GM12878 (cell line): ENCODE measurements around the gene SLC4A5. TPM values are rescaled to one million over a fixed set of nuclear protein-coding genes. Genes with fewer than 3 reads are reported as not detected.
A peak's percentile ranks its signal among the peaks of the same experiment; 100 is the strongest.

Experiments used
- ATF2 ChIP-seq: IDR thresholded peaks from 2 replicates; pipeline ENCODE4 v1.6.1; 2012; ENCODE audit warnings: low read length, inconsistent platforms
- BACH1 ChIP-seq: fragments of 450-650 bp; IDR thresholded peaks from 2 replicates; pipeline ENCODE4 v1.6.1; 2017; ENCODE audit warnings: mild to moderate bottlenecking, borderline replicate concordance
- BCL11A ChIP-seq: IDR thresholded peaks from 2 replicates; pipeline ENCODE4 v1.6.1; 2011; ENCODE audit warnings: low read depth, low read length
- BHLHE40 ChIP-seq, 2 experiments: fragments of 450-650 bp in 1 of 2; IDR thresholded peaks; 2 replicates each; pipeline ENCODE4 v1.6.1; 2011 to 2017; ENCODE audit warnings: low read depth in 2 of 2, borderline replicate concordance in 1 of 2, improper control_type of control experiment in 1 of 2, low read length in 1 of 2, mild to moderate bottlenecking in 1 of 2
- BRCA1 ChIP-seq: IDR thresholded peaks from 2 replicates; pipeline ENCODE4 v1.6.1; 2011; ENCODE audit warnings: low read depth, low read length, improper control_type of control experiment
- IRF4 ChIP-seq: IDR thresholded peaks from 2 replicates; pipeline ENCODE4 v1.6.1; 2011; ENCODE audit warnings: low read depth, low read length
- MYC ChIP-seq: IDR thresholded peaks from 2 replicates; pipeline ENCODE4 v1.6.1; 2011; ENCODE audit warnings: mild to moderate bottlenecking, low read length, moderate library complexity, inconsistent platforms; ENCODE audit not compliant: insufficient read depth, insufficient replicate concordance, insufficient read length, severe bottlenecking
- NR2C1 ChIP-seq: fragments of 450-650 bp; IDR thresholded peaks from 2 replicates; pipeline ENCODE4 v1.6.1; 2017; ENCODE audit warnings: antibody characterized with exemption, mild to moderate bottlenecking, moderate library complexity
- NR2F1 ChIP-seq: fragments of 450-650 bp; conservative IDR thresholded peaks from 2 replicates; pipeline ENCODE4 v1.6.1; 2017; ENCODE audit warnings: mild to moderate bottlenecking
- PAX5 ChIP-seq: IDR thresholded peaks from 2 replicates; pipeline ENCODE4 v1.6.1; 2011; ENCODE audit warnings: low read depth, low read length, borderline replicate concordance
- PAX8 ChIP-seq: fragments of 450-650 bp; IDR thresholded peaks from 2 replicates; pipeline ENCODE4 v1.6.1; 2017; ENCODE audit warnings: mild to moderate bottlenecking, moderate library complexity
- PRDM15 ChIP-seq: fragments of 450-650 bp; formaldehyde crosslinking; IDR thresholded peaks from 2 replicates; pipeline ENCODE4 v1.4.0; 2020; ENCODE audit warnings: mild to moderate bottlenecking, moderate library complexity
- STAT3 ChIP-seq: IDR thresholded peaks from 2 replicates; pipeline ENCODE4 v1.6.1; 2011; ENCODE audit warnings: low read depth, low read length, improper control_type of control experiment
- SUPT20H ChIP-seq: IDR thresholded peaks from 2 replicates; pipeline ENCODE4 v1.6.1; 2011; ENCODE audit warnings: low read depth, mild to moderate bottlenecking, low read length, moderate library complexity, borderline replicate concordance; ENCODE audit not compliant: control insufficient read depth
- TBL1XR1 ChIP-seq: IDR thresholded peaks from 2 replicates; pipeline ENCODE4 v1.6.1; 2012; ENCODE audit warnings: low read depth, low read length, improper control_type of control experiment
- WRNIP1 ChIP-seq: IDR thresholded peaks from 2 replicates; pipeline ENCODE4 v1.6.1; 2011; ENCODE audit warnings: low read depth, low read length, improper control_type of control experiment, borderline replicate concordance
- ZNF207 ChIP-seq: fragments of 450-650 bp; IDR thresholded peaks from 2 replicates; pipeline ENCODE4 v1.6.1; 2014; ENCODE audit warnings: antibody characterized with exemption, mild to moderate bottlenecking, borderline replicate concordance
- polyA plus RNA-seq, 11 experiments: library from polyadenylated mRNA; depleted of rRNA in 4 of 11; unstranded in 6 of 11; stranded (reverse) in 5 of 11; fragments of >200 nt; fragmentation: Nextera tagmentation in 4 of 11; fragmentation: Illumina TruSeq in 1 of 11; extraction: Ambion mirVana in 4 of 11; extraction: Trizol in 1 of 11; gene quantifications; 1 replicate in 1 of 11; 2 replicates in 10 of 11; pipeline versions ENCODE4 v1.2.1 to v1.2.3, GENCODE V29; 2011 to 2016; ENCODE audit warnings: inconsistent platforms in 2 of 11, missing spikeins in 2 of 11, low read depth in 1 of 11
- total RNA-seq, 4 experiments: library from RNA; depleted of rRNA in 3 of 4; stranded (reverse); fragments of >200 nt in 3 of 4; fragmentation: Illumina TruSeq in 1 of 4; extraction: Trizol in 1 of 4; gene quantifications; 2 replicates each; pipeline versions ENCODE4 v1.2.1 to v1.2.3, GENCODE V29; 2013 to 2021
- TF ChIP-seq, protein P1 (sequence below): fragments of 450-650 bp; IDR thresholded peaks from 2 replicates; pipeline ENCODE4 v1.6.1; 2017; ENCODE audit warnings: mild to moderate bottlenecking
- TF ChIP-seq, protein P2 (sequence below): fragments of 450-650 bp; IDR thresholded peaks from 2 replicates; pipeline ENCODE4 v1.6.1; 2018; ENCODE audit warnings: borderline replicate concordance, mild to moderate bottlenecking; ENCODE audit not compliant: partially characterized antibody

Gene SLC4A5
- total and polyA plus RNA-seq, 10 of the 15 experiments (the other 5 are each of a cell fraction or from before 2014, with no cell fraction given): 0.15 to 4.7 (median 1.6) TPM

GRCh38 chr2:74391580-74392448 is 48.6 kb upstream of the SLC4A5 start (continued):
- TF ChIP-seq SUPT20H (no peak), NR2C1 (no peak), MYC (peak; percentile 90), PAX8 (no peak), BRCA1 (0 out of 2 replicates have a peak, but pooled peaks have one; percentile 39), BCL11A (0 out of 2 replicates have a peak, but pooled peaks have one; percentile 11), PAX5 (no peak), NR2F1 (no peak), ZNF207 (peak; percentile 92; the same call in 1 of the 2 replicates), BACH1 (0 out of 2 replicates have a peak, but pooled peaks have one; percentile 35), STAT3 (no peak), IRF4 (no peak), ATF2 (no peak), TBL1XR1 (peak; percentile 48; the same call in 1 of the 2 replicates), BHLHE40 (IDR thresholded peaks at IDR 0.05; ENCODE audit: borderline replicate concordance in 1 of 2, low read depth in 2 of 2, low read length in 1 of 2) (peak in 1 of 2 experiments; percentile 39; a peak in 1 of 4 replicates), PRDM15 (no peak), WRNIP1 (0 out of 2 replicates have a peak, but pooled peaks have one; percentile 53)
- TF ChIP-seq, protein P1, sequence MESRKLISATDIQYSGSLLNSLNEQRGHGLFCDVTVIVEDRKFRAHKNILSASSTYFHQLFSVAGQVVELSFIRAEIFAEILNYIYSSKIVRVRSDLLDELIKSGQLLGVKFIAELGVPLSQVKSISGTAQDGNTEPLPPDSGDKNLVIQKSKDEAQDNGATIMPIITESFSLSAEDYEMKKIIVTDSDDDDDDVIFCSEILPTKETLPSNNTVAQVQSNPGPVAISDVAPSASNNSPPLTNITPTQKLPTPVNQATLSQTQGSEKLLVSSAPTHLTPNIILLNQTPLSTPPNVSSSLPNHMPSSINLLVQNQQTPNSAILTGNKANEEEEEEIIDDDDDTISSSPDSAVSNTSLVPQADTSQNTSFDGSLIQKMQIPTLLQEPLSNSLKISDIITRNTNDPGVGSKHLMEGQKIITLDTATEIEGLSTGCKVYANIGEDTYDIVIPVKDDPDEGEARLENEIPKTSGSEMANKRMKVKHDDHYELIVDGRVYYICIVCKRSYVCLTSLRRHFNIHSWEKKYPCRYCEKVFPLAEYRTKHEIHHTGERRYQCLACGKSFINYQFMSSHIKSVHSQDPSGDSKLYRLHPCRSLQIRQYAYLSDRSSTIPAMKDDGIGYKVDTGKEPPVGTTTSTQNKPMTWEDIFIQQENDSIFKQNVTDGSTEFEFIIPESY: peak; percentile 81; the same call in 1 of the 2 replicates
- TF ChIP-seq, protein P2, sequence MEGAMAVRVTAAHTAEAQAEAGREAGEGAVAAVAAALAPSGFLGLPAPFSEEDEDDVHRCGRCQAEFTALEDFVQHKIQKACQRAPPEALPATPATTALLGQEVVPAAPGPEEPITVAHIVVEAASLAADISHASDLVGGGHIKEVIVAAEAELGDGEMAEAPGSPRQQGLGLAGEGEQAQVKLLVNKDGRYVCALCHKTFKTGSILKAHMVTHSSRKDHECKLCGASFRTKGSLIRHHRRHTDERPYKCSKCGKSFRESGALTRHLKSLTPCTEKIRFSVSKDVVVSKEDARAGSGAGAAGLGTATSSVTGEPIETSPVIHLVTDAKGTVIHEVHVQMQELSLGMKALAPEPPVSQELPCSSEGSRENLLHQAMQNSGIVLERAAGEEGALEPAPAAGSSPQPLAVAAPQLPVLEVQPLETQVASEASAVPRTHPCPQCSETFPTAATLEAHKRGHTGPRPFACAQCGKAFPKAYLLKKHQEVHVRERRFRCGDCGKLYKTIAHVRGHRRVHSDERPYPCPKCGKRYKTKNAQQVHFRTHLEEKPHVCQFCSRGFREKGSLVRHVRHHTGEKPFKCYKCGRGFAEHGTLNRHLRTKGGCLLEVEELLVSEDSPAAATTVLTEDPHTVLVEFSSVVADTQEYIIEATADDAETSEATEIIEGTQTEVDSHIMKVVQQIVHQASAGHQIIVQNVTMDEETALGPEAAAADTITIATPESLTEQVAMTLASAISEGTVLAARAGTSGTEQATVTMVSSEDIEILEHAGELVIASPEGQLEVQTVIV: no peak
